Tibial nerve (tissue), 4 donors: ENCODE measurements around the gene GPHN.

Experiments used
- EP300 ChIP-seq, 2 donors: sonication (generic); formaldehyde crosslinking; IDR thresholded peaks; one replicate each; pipeline ENCODE4 v1.6.1; 2017; ENCODE audit warnings: antibody characterized with exemption in 2 of 2, mild to moderate bottlenecking in 1 of 2
- POLR2A ChIP-seq, 2 donors: fragments of 450-650 bp; IDR thresholded peaks; one replicate each; pipeline ENCODE4 v1.6.1; 2017; ENCODE audit warnings: antibody characterized with exemption in 2 of 2, mild to moderate bottlenecking in 2 of 2, moderate library complexity in 2 of 2
- TF ChIP-seq, protein P1 (sequence below), 5 experiments: fragments of 200-600 bp in 3 of 5; fragments of 450-650 bp in 2 of 5; sonication (generic) in 3 of 5; IDR thresholded peaks; one replicate each; pipeline ENCODE4 v1.5.1; 2016 to 2019; ENCODE audit warnings: antibody characterized with exemption in 5 of 5, mild to moderate bottlenecking in 3 of 5, moderate library complexity in 2 of 5

DNA sequence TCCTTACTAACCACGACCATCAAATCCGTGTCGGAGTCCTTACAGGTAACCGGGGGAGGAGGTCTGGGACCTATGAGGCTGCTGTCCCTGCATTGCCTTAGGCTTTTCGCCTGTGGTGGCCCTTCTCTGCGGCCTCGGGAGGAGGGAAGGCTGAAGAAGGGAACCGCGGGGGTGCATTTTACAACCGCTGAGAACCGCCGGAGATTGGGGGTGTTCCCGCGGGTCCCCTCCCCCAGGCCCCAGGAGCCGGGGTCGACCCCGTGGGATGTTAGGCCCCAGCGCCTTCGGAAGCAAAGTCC lies 549 bp downstream of the GPHN start:
- TF ChIP-seq POLR2A (IDR thresholded peaks at IDR 0.05) (no peak), EP300 (IDR thresholded peaks at IDR 0.05) (no peak)
- TF ChIP-seq, protein P1, sequence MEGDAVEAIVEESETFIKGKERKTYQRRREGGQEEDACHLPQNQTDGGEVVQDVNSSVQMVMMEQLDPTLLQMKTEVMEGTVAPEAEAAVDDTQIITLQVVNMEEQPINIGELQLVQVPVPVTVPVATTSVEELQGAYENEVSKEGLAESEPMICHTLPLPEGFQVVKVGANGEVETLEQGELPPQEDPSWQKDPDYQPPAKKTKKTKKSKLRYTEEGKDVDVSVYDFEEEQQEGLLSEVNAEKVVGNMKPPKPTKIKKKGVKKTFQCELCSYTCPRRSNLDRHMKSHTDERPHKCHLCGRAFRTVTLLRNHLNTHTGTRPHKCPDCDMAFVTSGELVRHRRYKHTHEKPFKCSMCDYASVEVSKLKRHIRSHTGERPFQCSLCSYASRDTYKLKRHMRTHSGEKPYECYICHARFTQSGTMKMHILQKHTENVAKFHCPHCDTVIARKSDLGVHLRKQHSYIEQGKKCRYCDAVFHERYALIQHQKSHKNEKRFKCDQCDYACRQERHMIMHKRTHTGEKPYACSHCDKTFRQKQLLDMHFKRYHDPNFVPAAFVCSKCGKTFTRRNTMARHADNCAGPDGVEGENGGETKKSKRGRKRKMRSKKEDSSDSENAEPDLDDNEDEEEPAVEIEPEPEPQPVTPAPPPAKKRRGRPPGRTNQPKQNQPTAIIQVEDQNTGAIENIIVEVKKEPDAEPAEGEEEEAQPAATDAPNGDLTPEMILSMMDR (IDR thresholded peaks at IDR 0.05), result no peak
